ENCODE measurements around the gene DGAT2.
"Not testable (repeated sequence)": the region's sequence is repeated elsewhere in the genome, so short reads cannot be mapped to it uniquely, and the experiment has no call there.

GRCh38 chr11:75754933-75755332, 13.6 kb upstream of the DGAT2 start:
- not testable (repeated sequence) for TF ChIP-seq CTCF, EZH2, EZH2phosphoT487 (IDR thresholded peaks at IDR 0.05)

Data from neural progenitor cell (in vitro differentiated cells).